ENCODE results near the gene RCBTB1. TPM values are rescaled to one million over a fixed set of nuclear protein-coding genes. Genes with fewer than 3 reads are reported as not detected.
"Not testable (repeated sequence)": the region's sequence is repeated elsewhere in the genome, so short reads cannot be mapped to it uniquely, and the experiment has no call there.

Gene RCBTB1
- total RNA-seq, 2 experiments from 2014 or later, result 10.3 to 11.4 TPM

DNA sequence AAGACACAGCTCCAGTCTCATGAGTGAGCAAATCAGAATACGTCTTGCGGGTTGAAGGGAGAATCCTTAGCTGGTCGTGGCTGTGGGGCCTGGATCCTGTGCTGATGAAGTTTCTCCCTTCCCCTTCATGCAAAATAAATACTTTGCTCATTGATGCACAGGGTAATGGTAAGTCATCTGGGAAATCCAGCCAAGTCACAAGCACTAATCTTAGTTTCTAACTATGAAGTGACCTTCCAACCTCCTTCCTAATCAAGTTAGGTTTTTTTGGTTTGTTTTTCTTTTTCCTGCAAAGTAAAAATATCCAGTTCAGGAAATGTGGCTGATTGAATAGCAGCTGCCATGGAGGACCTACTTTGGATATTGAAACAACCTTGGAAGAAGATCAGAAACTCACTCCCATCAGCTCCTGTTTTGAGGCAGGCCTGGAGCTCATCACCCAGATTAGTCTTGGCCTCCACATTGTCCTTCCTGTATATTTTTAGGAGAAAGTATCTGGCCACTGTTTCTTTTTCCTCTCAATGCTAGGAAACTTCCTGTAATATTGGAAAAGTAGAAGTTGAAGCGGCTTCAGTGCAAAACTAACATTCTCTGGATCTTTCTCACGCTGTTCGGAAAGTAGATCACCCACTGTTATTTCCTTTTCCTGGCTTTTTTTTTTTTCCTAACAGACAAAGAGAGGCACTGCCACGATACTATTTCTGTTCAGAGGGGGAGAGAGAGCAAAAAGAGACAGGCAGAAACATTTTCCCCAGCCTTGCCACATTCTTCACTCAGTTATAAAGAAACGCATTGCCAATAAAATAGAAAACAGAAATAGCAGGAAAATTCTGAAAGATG is 30.7 kb upstream of the RCBTB1 start:
- Histone ChIP-seq H3K4me1 (ENCODE audit: insufficient read depth, low read length) (no peaks in the 10 kb centered on the region), H3K36me3 (ENCODE audit: insufficient read depth, low read length) (no peaks in the 10 kb centered on the region), H3K27me3 (ENCODE audit: control insufficient read depth in 1 of 2, insufficient read depth in 2 of 2, low read length in 2 of 2) (no peaks in the 10 kb centered on the region), H3K27ac (ENCODE audit: low read depth in 1 of 2, low read length in 2 of 2) (no peak overlapping the region), H3K4me3 (ENCODE audit: low read length) (no peak overlapping the region), H3K9me3 (ENCODE audit: control insufficient read depth in 1 of 2, insufficient read depth in 1 of 2, low read length in 2 of 2) (peaks cover 0 to 5% of the 10 kb centered on the region in 2 experiments)
- intact Hi-C loops (cut with DNase I, micrococcal nuclease), result no loop called here
- peaks cover 4% of the 10 kb centered on the region for H3K9me3 Mint-ChIP-seq
- ChIA-PET CTCF (interaction anchor here (1.9 kb wide), 1 partner anchor 9 kb away, joined by 5 read pairs; no protein-coding TSS in a partner anchor), POLR2A (no interaction called here)
- TF ChIP-seq, protein P1, sequence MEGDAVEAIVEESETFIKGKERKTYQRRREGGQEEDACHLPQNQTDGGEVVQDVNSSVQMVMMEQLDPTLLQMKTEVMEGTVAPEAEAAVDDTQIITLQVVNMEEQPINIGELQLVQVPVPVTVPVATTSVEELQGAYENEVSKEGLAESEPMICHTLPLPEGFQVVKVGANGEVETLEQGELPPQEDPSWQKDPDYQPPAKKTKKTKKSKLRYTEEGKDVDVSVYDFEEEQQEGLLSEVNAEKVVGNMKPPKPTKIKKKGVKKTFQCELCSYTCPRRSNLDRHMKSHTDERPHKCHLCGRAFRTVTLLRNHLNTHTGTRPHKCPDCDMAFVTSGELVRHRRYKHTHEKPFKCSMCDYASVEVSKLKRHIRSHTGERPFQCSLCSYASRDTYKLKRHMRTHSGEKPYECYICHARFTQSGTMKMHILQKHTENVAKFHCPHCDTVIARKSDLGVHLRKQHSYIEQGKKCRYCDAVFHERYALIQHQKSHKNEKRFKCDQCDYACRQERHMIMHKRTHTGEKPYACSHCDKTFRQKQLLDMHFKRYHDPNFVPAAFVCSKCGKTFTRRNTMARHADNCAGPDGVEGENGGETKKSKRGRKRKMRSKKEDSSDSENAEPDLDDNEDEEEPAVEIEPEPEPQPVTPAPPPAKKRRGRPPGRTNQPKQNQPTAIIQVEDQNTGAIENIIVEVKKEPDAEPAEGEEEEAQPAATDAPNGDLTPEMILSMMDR (IDR thresholded peaks at IDR 0.05), result no peak
- DNase-seq (no peak), ATAC-seq (ENCODE audit: poor library complexity) (no peak)
- no peaks in the 10 kb centered on the region for H3K36me3 Mint-ChIP-seq (ENCODE audit: low read depth)
- no peaks in the 10 kb centered on the region for H3K4me1 Mint-ChIP-seq (ENCODE audit: low read depth)
- H3K27ac Mint-ChIP-seq, result no peak overlapping the region
- H3K4me3 Mint-ChIP-seq, result no peak overlapping the region
- peaks cover 11% of the 10 kb centered on the region for H3K27me3 Mint-ChIP-seq

DNA sequence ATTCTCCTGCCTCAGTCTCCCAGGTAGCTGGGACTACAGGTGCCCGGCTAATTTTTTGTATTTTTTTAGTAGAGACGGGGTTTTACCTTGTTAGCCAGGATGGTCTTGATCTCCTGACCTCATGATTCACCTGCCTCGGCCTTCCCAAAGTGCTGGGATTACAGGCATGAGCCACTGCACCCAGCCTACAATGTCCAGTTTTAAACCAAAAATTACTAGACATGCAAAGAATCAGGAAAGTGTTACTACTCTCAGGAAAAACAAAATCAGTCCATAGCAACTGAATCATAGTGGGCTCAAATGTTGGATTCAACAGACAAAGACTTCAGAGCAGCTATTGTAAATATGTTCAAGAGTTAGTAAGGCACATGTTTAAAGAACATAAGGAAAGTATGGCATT is 26.7 kb upstream of the RCBTB1 start:
- H3K27ac Mint-ChIP-seq; intact Hi-C loops (cut with DNase I, micrococcal nuclease): not testable (repeated sequence)

GRCh38 chr13:49610176-49610575 is 24.8 kb upstream of the RCBTB1 start:
- DNase-seq (no peak), ATAC-seq (ENCODE audit: poor library complexity) (no peak)
- peaks cover 0 to 5% of the 10 kb centered on the region in 2 experiments for H3K9me3 ChIP-seq (ENCODE audit: control insufficient read depth in 1 of 2, insufficient read depth in 1 of 2, low read length in 2 of 2)
- peaks cover 4% of the 10 kb centered on the region for H3K27me3 Mint-ChIP-seq
- peaks cover 5% of the 10 kb centered on the region for H3K4me1 Mint-ChIP-seq (ENCODE audit: low read depth)
- intact Hi-C loops (cut with DNase I, micrococcal nuclease), result no loop called here
- no peak overlapping the region for H3K4me3 ChIP-seq (ENCODE audit: low read length)
- no peaks in the 10 kb centered on the region for H3K36me3 Mint-ChIP-seq (ENCODE audit: low read depth)
- no peak overlapping the region for H3K27ac Mint-ChIP-seq
- POLR2A ChIA-PET, result no interaction called here
- no peaks in the 10 kb centered on the region for H3K36me3 ChIP-seq (ENCODE audit: insufficient read depth, low read length)
- TF ChIP-seq, protein P1 (IDR thresholded peaks at IDR 0.05), result no peak
- H3K4me1 ChIP-seq (ENCODE audit: insufficient read depth, low read length), result peaks cover 9% of the 10 kb centered on the region
- CTCF ChIA-PET, result no interaction called here
- H3K9me3 Mint-ChIP-seq, result peaks cover 4% of the 10 kb centered on the region
- no peak overlapping the region for H3K4me3 Mint-ChIP-seq
- no peaks in the 10 kb centered on the region for H3K27me3 ChIP-seq (ENCODE audit: control insufficient read depth in 1 of 2, insufficient read depth in 2 of 2, low read length in 2 of 2)
- no peak overlapping the region for H3K27ac ChIP-seq (ENCODE audit: low read depth in 1 of 2, low read length in 2 of 2)

More for the DNA sequence above, 26.7 kb upstream of the RCBTB1 start:
- H3K27me3 Mint-ChIP-seq; H3K9me3 Mint-ChIP-seq; H3K27ac ChIP-seq (ENCODE audit: low read depth in 1 of 2, low read length in 2 of 2); H3K4me1 ChIP-seq (ENCODE audit: insufficient read depth, low read length); H3K4me3 Mint-ChIP-seq; H3K4me1 Mint-ChIP-seq (ENCODE audit: low read depth); DNase-seq; H3K4me3 ChIP-seq (ENCODE audit: low read length); H3K9me3 ChIP-seq (ENCODE audit: control insufficient read depth in 1 of 2, insufficient read depth in 1 of 2, low read length in 2 of 2); H3K36me3 Mint-ChIP-seq (ENCODE audit: low read depth); ATAC-seq (ENCODE audit: poor library complexity); POLR2A ChIA-PET; H3K27me3 ChIP-seq (ENCODE audit: control insufficient read depth in 1 of 2, insufficient read depth in 2 of 2, low read length in 2 of 2); H3K36me3 ChIP-seq (ENCODE audit: insufficient read depth, low read length): not testable (repeated sequence)
- CTCF ChIA-PET, result interaction anchor here (0.7 kb wide), 1 partner anchor 379 kb away, joined by 4 read pairs; no protein-coding TSS in a partner anchor
